22Rv1 (cell line): ENCODE results near the gene GRIK4.

Experiments
- H3K27ac ChIP-seq: fragments of 450-650 bp; 2 replicates; pipeline ENCODE4 v1.5.1; 2017
- ZFX ChIP-seq: fragments of 450-650 bp; IDR thresholded peaks from 2 replicates; pipeline ENCODE4 v1.6.1; 2017; ENCODE audit warnings: antibody characterized with exemption, borderline replicate concordance
- TF ChIP-seq, protein P1 (sequence below): fragments of 450-650 bp; IDR thresholded peaks from 2 replicates; pipeline ENCODE4 v1.5.1; 2017; ENCODE audit warnings: mild to moderate bottlenecking

Gene GRIK4

DNA sequence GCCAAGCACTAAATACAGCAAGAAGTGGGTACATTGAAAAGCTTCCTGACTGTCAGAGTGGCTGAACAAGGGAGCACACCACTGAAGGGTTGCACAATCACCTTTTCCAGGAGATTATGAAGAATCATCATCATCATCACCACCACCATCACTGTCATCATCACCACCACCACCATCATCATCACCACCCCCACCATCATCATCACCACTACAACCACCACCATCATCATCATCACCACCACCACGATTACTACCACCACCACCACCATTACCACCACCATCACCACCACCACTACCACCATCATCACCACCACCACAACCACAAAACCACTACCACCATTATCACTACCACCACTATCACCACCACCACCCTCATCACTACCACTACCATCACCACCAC lies 364.4 kb downstream of the GRIK4 start:
- H3K27ac ChIP-seq = no peak overlapping the region
- TF ChIP-seq, protein P1, sequence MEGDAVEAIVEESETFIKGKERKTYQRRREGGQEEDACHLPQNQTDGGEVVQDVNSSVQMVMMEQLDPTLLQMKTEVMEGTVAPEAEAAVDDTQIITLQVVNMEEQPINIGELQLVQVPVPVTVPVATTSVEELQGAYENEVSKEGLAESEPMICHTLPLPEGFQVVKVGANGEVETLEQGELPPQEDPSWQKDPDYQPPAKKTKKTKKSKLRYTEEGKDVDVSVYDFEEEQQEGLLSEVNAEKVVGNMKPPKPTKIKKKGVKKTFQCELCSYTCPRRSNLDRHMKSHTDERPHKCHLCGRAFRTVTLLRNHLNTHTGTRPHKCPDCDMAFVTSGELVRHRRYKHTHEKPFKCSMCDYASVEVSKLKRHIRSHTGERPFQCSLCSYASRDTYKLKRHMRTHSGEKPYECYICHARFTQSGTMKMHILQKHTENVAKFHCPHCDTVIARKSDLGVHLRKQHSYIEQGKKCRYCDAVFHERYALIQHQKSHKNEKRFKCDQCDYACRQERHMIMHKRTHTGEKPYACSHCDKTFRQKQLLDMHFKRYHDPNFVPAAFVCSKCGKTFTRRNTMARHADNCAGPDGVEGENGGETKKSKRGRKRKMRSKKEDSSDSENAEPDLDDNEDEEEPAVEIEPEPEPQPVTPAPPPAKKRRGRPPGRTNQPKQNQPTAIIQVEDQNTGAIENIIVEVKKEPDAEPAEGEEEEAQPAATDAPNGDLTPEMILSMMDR = no peak
- TF ChIP-seq ZFX = no peak

GRCh38 chr11:120877746-120878365 lies 366.3 kb downstream of the GRIK4 start:
- H3K27ac ChIP-seq = no peak overlapping the region
- no peak for TF ChIP-seq ZFX
- TF ChIP-seq, protein P1 = no peak

- H3K27ac ChIP-seq = no peak overlapping the region
- TF ChIP-seq ZFX = no peak
- TF ChIP-seq, protein P1 = no peak
Measured at GRCh38 chr11:120878781-120879180, 367.2 kb downstream of the GRIK4 start.

DNA sequence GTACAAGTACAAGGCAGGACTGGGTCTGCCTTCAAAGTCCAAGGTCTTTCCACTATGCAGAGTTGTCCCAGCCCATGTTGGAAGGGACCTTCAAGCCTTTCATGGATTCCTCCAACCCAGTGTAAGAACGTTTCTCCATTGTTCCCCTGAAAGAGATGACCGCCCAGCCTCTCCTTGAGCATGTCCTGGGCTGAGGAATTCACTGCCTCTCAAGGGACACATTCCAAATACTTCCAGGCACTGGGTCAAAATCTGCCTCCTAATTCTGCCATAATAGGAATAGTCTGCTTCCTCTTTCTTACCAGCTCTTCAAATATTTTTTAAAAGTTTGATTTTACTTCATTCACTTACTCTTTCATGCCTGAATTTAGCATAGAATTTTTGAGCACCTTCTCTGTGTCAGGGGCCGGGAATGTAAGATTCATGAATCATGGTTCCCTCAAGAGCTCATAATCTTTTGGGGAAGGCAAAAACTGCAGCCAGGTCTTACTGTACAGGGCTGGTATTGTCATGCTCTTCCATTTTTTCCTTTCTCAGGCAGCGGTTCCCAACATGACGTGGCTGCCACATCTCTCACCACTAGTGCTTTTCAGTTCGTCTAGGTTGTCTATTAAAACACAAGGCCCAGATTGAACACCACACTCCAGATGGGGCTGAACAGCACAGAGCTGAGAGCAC lies 369.1 kb downstream of the GRIK4 start:
- TF ChIP-seq, protein P1 = no peak
- TF ChIP-seq ZFX = no peak
- H3K27ac ChIP-seq = no peak overlapping the region

DNA sequence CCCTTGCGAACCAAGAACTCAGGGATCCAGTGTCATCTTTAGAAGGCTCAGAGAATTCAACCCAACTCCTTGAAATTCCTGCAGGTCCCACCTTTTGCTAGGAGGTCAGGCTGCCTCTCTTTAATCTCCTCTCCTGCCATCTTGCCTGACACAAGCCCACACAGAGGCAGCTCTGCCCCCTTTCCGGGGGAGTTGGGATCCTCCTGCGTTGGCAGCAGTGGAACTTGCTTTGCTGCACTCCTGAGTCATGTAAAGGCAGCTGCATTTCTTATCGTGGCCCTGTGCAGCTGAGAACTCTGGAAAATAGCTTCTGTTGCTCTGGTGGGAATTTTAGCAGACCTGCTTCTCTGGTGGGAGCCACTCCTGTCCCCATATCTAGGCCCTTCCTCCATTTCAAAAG lies 370.0 kb downstream of the GRIK4 start:
- H3K27ac ChIP-seq = no peak overlapping the region
- TF ChIP-seq, protein P1 = no peak
- no peak for TF ChIP-seq ZFX

DNA sequence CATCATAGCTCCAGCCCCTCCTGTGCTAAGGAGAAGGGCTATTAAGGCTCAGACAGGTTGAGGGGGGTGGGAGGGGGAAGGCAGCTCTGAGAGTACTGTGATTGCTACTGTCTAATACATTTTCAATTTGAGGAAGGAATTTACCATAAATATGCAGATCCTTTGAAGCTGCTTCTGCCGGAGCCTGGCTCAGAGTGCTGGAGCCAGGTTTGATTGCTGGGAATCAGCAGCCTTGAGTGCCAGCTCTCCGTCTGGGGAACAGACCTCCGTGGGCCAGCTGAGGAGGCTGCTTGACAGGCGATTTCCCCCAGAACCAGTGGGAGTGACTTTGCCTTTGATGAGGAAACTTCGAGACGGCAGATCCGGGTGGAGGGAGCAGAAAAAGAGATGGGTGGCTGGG lies 370.6 kb downstream of the GRIK4 start:
- H3K27ac ChIP-seq = no peak overlapping the region
- TF ChIP-seq, protein P1 = no peak
- TF ChIP-seq ZFX = no peak

DNA sequence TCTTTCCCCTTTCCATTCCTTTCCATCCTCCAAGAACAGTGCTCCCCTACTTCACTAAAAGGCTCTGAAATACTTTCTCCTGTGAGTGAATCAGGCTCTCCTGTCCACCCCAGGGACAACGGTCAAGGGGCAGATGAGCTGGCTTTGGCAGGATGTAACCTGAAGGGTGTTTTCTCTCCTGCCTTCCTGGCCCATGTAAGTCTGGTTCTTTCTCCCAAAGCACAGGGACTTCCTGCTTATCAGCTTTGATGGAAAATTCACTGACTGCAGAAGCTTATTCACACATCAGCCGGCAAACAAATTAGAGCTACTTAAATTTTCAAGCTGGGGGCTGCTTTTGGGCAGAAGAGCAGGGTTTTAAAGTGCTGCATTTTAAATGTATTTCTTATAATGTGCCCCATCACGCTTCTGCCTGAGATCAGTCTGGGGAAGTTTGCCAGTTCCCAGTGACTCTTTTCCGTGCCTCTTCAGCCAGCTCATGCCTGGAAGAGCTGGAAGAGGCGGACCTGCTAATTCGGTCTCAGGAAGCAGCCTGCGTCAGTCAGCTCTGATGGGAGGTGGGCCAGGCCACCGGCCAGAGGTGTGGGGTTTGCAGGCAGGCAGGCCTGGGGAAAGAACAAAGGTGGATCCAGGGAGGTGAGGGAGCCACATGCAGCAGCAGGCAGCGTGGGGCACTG lies 372.0 kb downstream of the GRIK4 start:
- TF ChIP-seq, protein P1 = no peak
- no peak for TF ChIP-seq ZFX
- H3K27ac ChIP-seq = no peak overlapping the region
